Vagina (tissue), 2 donors: ENCODE data around the gene EARS2. TPM values are rescaled to one million over a fixed set of nuclear protein-coding genes. Genes with fewer than 3 reads are reported as not detected.

Experiments
- DNase-seq, 2 donors: peaks; one replicate each; pipeline ENCODE4 v3.0.0-alpha.2; 2017; ENCODE audit errors: extremely low spot score in 2 of 2
- H3K27ac ChIP-seq: fragments of 200-600 bp; sonication (generic); one replicate; pipeline ENCODE4 v1.5.1; 2019
- H3K27me3 ChIP-seq: fragments of 200-600 bp; sonication (generic); one replicate; pipeline ENCODE4 v1.5.1; 2019
- H3K36me3 ChIP-seq, 2 donors: fragments of 200-600 bp; sonication (generic); one replicate each; pipeline ENCODE4 v1.5.1; 2017 to 2019
- H3K4me1 ChIP-seq: fragments of 200-600 bp; sonication (generic); one replicate; pipeline ENCODE4 v1.5.1; 2019
- H3K4me3 ChIP-seq, 2 donors: fragments of 200-600 bp; sonication (generic); 1 replicate in 1 of 2; 2 replicates in 1 of 2; pipeline ENCODE4 v1.5.1; 2016 to 2019
- H3K9me3 ChIP-seq: fragments of 200-600 bp; sonication (generic); one replicate; pipeline ENCODE4 v1.5.1; 2019
- CTCF ChIP-seq, 3 experiments: fragments of 450-650 bp in 2 of 3; fragments of 200-600 bp in 1 of 3; sonication (generic) in 1 of 3; IDR thresholded peaks; one replicate each; pipeline ENCODE4 v1.5.1; 2017 to 2019; ENCODE audit warnings: antibody characterized with exemption in 3 of 3, mild to moderate bottlenecking in 2 of 3, moderate library complexity in 2 of 3
- POLR2A ChIP-seq, 2 donors: fragments of 450-650 bp; IDR thresholded peaks; one replicate each; pipeline ENCODE4 v1.6.1; 2017; ENCODE audit warnings: antibody characterized with exemption in 2 of 2, mild to moderate bottlenecking in 2 of 2, moderate library complexity in 2 of 2
- POLR2AphosphoS5 ChIP-seq, 2 donors: sonication (generic); formaldehyde crosslinking; IDR thresholded peaks; one replicate each; pipeline ENCODE4 v1.9.0; 2017; ENCODE audit warnings: antibody characterized with exemption in 2 of 2, mild to moderate bottlenecking in 2 of 2, low read depth in 1 of 2; ENCODE audit not compliant: insufficient read depth in 1 of 2
- intact Hi-C: fragments of 100-400 bp; cut with DNase I; formaldehyde crosslinking; loops from one replicate; pipeline ENCODE4 v1.15.1; 2023
- total RNA-seq: library from RNA; depleted of rRNA; stranded (reverse); fragments of >200 nt; gene quantifications from one replicate; pipeline ENCODE4 v1.2.3, GENCODE V29; 2016

EARS2 gene
- total RNA-seq, 1 donor from 2014 or later = 46.7 TPM

GRCh38 chr16:23504453-23505179 lies 52.5 kb downstream of the EARS2 start:
- TF ChIP-seq POLR2AphosphoS5 (IDR thresholded peaks at IDR 0.05; ENCODE audit: insufficient read depth in 1 of 2, low read depth in 1 of 2) = peak in 1 of 2 donors; percentile 58
- no peak for TF ChIP-seq POLR2A (IDR thresholded peaks at IDR 0.05)
- H3K36me3 ChIP-seq = no peaks in the 10 kb centered on the region
- no peaks in the 10 kb centered on the region for H3K9me3 ChIP-seq
- H3K4me1 ChIP-seq = peaks cover 85% of the 10 kb centered on the region
- DNase-seq = no peak
- no peak overlapping the region for H3K4me3 ChIP-seq
- intact Hi-C loops = no loop called here
- H3K27me3 ChIP-seq = no peaks in the 10 kb centered on the region
- peak overlapping the region; percentile 66 for H3K27ac ChIP-seq

DNA sequence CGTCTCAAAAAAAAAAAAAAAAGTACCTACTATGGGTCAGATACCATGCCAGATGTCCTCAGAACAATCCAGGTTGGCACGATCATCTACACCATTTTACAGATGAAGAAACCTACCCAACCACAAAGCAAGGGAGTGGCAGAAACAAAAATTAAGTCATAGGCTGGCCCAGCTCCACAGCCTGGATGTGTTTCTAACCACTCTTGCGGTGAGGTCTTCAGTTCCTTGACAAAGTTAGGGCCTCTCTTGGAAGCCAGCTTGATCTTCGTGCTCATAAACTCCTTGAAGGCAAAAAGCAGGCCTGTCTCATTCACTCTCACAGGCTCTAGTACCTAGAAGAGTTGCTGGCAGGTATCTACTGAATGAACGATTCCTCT lies 53.1 kb downstream of the EARS2 start:
- DNase-seq = no peak
- intact Hi-C loops = no loop called here
- peak overlapping the region; percentile 66 for H3K27ac ChIP-seq
- TF ChIP-seq POLR2AphosphoS5 (IDR thresholded peaks at IDR 0.05; ENCODE audit: insufficient read depth in 1 of 2, low read depth in 1 of 2) (peak in 1 of 2 donors; percentile 39), CTCF (IDR thresholded peaks at IDR 0.05) (no peak)
- no peaks in the 10 kb centered on the region for H3K36me3 ChIP-seq
- H3K9me3 ChIP-seq = no peaks in the 10 kb centered on the region
- no peaks in the 10 kb centered on the region for H3K27me3 ChIP-seq
- no peak overlapping the region for H3K4me3 ChIP-seq
- H3K4me1 ChIP-seq = peaks cover 87% of the 10 kb centered on the region

DNA sequence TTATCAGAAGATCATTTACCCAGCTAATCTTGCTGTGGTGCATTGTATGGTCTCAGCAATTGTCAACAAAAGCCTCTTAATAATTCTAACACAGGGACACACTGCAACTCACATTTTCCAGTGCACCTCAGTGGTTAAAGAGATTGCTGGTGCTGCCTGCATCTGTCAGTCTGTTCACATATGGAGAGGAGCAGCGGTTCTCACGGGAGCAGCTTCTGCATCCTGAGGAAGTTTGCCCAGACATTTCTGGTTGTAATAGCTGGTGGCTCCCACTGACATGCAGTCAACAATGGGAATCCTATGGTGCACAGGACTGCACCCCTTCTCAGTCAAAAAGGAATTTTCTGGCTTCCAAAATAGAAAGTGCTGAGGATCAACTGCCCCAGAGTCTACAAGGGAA lies 54.7 kb downstream of the EARS2 start:
- no peak overlapping the region for H3K4me3 ChIP-seq
- H3K27ac ChIP-seq = no peak overlapping the region
- H3K9me3 ChIP-seq = no peaks in the 10 kb centered on the region
- no peaks in the 10 kb centered on the region for H3K36me3 ChIP-seq
- TF ChIP-seq CTCF (IDR thresholded peaks at IDR 0.05) = no peak
- TF ChIP-seq POLR2AphosphoS5 (IDR thresholded peaks at IDR 0.05; ENCODE audit: insufficient read depth in 1 of 2, low read depth in 1 of 2) = no peak
- no peak for TF ChIP-seq POLR2A (IDR thresholded peaks at IDR 0.05)
- peaks cover 86% of the 10 kb centered on the region for H3K4me1 ChIP-seq
- DNase-seq = no peak
- no peaks in the 10 kb centered on the region for H3K27me3 ChIP-seq
- intact Hi-C loops = no loop called here

- DNase-seq = no peak
- H3K27ac ChIP-seq = no peak overlapping the region
- intact Hi-C loops = no loop called here
- H3K36me3 ChIP-seq = no peaks in the 10 kb centered on the region
- TF ChIP-seq POLR2A (IDR thresholded peaks at IDR 0.05) (no peak), CTCF (IDR thresholded peaks at IDR 0.05) (no peak), POLR2AphosphoS5 (IDR thresholded peaks at IDR 0.05; ENCODE audit: insufficient read depth in 1 of 2, low read depth in 1 of 2) (no peak)
- H3K9me3 ChIP-seq = no peaks in the 10 kb centered on the region
- no peak overlapping the region for H3K4me3 ChIP-seq
- H3K27me3 ChIP-seq = no peaks in the 10 kb centered on the region
- H3K4me1 ChIP-seq = peaks cover 87% of the 10 kb centered on the region
These were observed 55.9 kb downstream of the EARS2 start for GRCh38 chr16:23501291-23501690.

DNA sequence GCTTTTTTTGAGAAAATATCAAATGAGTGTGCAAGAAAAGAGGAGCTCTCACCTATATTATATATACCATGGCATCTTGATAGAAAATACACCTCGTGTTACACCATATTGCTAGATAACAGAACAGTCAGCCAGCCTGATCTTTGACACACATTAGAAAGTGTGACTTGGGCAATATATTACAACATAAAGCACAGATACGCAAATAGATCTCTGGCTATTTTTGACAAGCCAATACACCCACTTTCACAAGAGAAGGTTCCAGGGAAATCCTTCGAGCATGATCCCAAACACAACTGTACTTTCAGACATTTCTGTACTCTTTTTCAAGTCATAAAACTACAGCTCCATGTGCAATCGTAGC lies 56.3 kb downstream of the EARS2 start:
- Histone ChIP-seq H3K27me3 (no peaks in the 10 kb centered on the region), H3K9me3 (no peaks in the 10 kb centered on the region), H3K36me3 (no peaks in the 10 kb centered on the region), H3K27ac (no peak overlapping the region), H3K4me1 (peaks cover 87% of the 10 kb centered on the region), H3K4me3 (no peak overlapping the region)
- intact Hi-C loops = no loop called here
- no peak for DNase-seq
- TF ChIP-seq CTCF (IDR thresholded peaks at IDR 0.05) = no peak
- TF ChIP-seq POLR2AphosphoS5 (IDR thresholded peaks at IDR 0.05; ENCODE audit: insufficient read depth in 1 of 2, low read depth in 1 of 2) = no peak
- TF ChIP-seq POLR2A (IDR thresholded peaks at IDR 0.05) = no peak
